Effector memory CD4-positive, alpha-beta T cell (primary cell): ENCODE results near the gene CCDC88C.
"Not testable (repeated sequence)": the region's sequence is repeated elsewhere in the genome, so short reads cannot be mapped to it uniquely, and the experiment has no call there.

Experiments used
- DNase-seq, 3 donors: peaks; one replicate each; pipeline ENCODE4 v3.0.0-alpha.2; 2020
- H3K27ac ChIP-seq: 2 replicates; pipeline ENCODE4 v1.7.0; 2013; ENCODE audit warnings: mild to moderate bottlenecking, low read length, moderate library complexity; ENCODE audit not compliant: insufficient read depth, poor library complexity, severe bottlenecking
- H3K27me3 ChIP-seq: replicated peaks from 2 replicates; pipeline ENCODE4 v1.7.0; 2013; ENCODE audit warnings: mild to moderate bottlenecking, low read length; ENCODE audit not compliant: insufficient read depth, control insufficient read depth, poor library complexity, severe bottlenecking
- H3K36me3 ChIP-seq: 2 replicates; pipeline ENCODE4 v1.7.0; 2013; ENCODE audit warnings: mild to moderate bottlenecking, low read length, moderate library complexity; ENCODE audit not compliant: control insufficient read depth, insufficient read depth
- H3K4me1 ChIP-seq: 2 replicates; pipeline ENCODE4 v1.7.0; 2013; ENCODE audit warnings: low read length, mild to moderate bottlenecking; ENCODE audit not compliant: control insufficient read depth, insufficient read depth, poor library complexity, severe bottlenecking
- H3K4me3 ChIP-seq: 2 replicates; pipeline ENCODE4 v1.7.0; 2013; ENCODE audit warnings: low read length, low read depth, mild to moderate bottlenecking; ENCODE audit not compliant: insufficient read depth, poor library complexity, severe bottlenecking
- H3K9me3 ChIP-seq: 2 replicates; pipeline ENCODE4 v1.7.0; 2013; ENCODE audit warnings: mild to moderate bottlenecking, low read length, moderate library complexity; ENCODE audit not compliant: control insufficient read depth

The CCDC88C gene

GRCh38 chr14:91439345-91439744, 21.7 kb upstream of the CCDC88C start:
- Histone ChIP-seq H3K27me3 (no peaks in the 10 kb centered on the region), H3K27ac (no peak overlapping the region), H3K4me3 (no peak overlapping the region), H3K9me3 (no peaks in the 10 kb centered on the region), H3K36me3 (no peaks in the 10 kb centered on the region), H3K4me1 (no peaks in the 10 kb centered on the region)
- DNase-seq = no peak

DNA sequence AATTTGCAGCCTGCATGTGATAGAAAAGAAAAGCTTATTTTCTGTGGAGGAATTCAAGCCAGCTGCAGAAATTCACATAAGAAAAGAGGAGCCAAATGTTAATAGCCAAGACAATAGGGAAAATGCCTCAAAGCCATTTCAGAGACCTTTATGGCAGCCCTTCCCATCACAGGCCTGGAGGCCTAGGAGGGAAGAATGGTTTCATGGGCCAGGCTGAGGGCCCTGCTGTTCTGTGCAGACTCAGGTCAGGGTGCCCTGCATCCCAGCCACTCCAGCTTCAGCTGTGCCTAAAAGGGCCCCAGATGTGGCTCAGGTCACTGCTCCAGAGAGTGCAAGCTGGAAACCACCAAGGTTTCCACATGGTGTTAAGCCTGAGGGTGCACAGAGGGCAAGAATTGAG, 21.2 kb upstream of the CCDC88C start:
- Histone ChIP-seq H3K9me3 (no peaks in the 10 kb centered on the region), H3K27me3 (no peaks in the 10 kb centered on the region), H3K36me3 (no peaks in the 10 kb centered on the region), H3K27ac (no peak overlapping the region), H3K4me3 (no peak overlapping the region), H3K4me1 (no peaks in the 10 kb centered on the region)
- no peak for DNase-seq

DNA sequence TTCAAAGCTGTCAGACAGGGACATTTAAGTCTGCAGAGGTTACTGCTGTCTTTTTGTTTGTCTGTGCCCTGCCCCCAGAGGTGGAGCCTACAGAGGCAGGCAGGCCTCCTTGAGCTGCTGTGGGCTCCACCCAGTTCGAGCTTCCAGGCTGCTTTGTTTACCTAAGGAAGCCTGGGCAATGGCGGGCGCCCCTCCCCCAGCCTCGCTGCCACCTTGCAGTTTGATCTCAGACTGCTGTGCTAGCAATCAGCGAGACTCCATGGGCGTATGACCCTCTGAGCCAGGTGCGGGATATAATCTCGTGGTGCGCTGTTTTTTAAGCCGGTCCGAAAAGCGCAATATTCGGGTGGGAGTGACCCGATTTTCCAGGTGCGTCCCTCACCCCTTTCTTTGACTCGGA, 18.6 kb upstream of the CCDC88C start:
- not testable (repeated sequence) for H3K4me1 ChIP-seq, H3K36me3 ChIP-seq, H3K4me3 ChIP-seq, H3K27me3 ChIP-seq, H3K27ac ChIP-seq, DNase-seq, H3K9me3 ChIP-seq

DNA sequence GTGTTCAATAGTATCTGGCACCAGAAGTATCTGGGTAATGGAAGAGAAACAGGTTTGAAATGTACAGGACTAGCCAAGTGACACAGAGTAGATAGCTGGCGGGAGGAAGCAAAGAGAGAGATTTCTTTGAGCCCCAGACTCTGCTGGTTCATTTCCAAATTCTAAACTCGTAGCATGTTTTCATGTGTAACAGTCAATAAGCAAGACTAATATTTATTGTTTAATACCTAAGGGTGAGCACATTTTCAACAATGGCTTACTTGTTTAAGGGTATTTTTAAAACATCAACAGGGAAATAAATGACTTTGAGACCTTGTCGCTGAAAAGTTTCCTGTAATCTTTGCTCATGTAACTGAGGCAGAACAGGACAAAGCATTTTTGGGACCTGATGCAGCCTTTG, 11.8 kb upstream of the CCDC88C start:
- no peaks in the 10 kb centered on the region for H3K36me3 ChIP-seq
- no peak for DNase-seq
- no peaks in the 10 kb centered on the region for H3K9me3 ChIP-seq
- H3K4me1 ChIP-seq = peaks cover 4% of the 10 kb centered on the region
- no peaks in the 10 kb centered on the region for H3K27me3 ChIP-seq
- no peak overlapping the region for H3K27ac ChIP-seq
- no peak overlapping the region for H3K4me3 ChIP-seq

DNA sequence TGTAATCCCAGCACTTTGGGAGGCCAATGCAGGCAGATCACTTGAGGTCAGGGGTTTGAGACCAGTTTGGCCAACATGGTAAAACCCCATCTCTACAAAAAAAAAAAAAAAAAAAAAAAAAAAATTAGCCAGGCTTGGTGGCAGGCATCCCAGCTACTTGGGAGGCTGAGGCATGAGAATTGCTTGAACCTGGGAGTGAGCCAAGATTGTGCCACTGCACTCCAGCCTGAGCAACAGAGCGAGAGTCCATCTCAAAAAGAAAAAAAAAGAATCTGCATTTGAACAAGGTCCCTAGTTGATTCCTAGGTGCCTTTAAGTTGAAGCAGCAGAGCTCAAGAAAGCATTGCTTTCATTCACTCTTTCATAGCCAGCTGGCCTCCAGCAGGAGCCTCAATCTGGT, 11.3 kb upstream of the CCDC88C start:
- H3K4me3 ChIP-seq, H3K27ac ChIP-seq, H3K27me3 ChIP-seq, DNase-seq, H3K4me1 ChIP-seq, H3K36me3 ChIP-seq, H3K9me3 ChIP-seq: not testable (repeated sequence)

DNA sequence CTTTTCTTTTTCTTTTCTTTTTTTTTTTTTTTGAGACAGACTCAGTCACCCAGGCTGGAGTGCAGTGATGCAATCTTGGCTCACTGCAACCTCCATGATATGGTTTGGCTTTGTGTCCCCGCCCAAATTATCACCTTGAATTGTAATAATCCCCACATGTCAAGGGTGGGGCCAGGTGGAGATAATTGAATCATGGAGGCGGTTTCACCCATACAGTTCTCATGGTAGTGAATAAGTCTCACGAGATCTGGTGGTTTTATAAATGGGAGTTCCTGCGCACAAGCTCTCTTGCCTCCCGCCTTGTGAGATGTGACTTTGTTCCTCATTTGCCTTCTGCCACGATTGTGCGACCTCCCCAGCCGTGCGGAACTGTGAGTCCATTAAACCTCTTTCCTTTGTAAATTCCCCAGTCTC, 7.9 kb upstream of the CCDC88C start:
- not testable (repeated sequence) for H3K27me3 ChIP-seq, H3K4me1 ChIP-seq, DNase-seq, H3K27ac ChIP-seq, H3K4me3 ChIP-seq, H3K36me3 ChIP-seq, H3K9me3 ChIP-seq

DNA sequence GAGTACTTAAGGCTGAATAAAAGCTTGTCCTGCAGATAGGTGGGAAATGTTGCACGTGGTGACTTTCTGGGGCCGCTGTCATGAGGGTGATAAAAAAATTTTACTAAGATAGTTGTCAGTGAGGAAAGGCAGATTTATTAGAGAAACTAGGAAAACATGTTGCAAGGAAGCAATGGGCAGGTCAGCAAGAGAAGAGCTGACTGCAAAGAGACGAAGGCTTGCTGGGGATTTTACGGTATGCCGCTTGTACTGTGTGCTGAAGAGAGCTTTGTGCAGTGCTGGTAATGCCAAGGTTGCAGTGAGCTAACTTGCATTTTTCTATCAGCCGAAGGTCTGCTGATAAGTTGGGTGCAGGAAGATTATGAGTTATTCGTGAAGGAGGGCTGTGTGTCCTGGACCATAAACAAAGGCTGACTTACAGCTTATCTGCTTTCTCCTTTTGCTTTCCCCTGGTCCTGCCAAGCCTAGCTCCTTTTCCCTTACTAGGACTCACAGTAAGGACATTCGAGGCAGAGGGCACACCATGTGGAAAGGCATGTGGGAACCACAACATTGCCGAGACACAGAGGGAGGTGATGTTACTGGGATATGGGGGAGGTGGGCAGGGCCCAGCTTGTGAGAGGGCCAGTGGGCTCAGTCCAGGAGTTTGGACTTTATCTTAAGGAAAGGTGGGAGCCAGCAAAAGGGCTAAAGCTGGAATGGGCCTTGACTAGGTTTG, 7.4 kb upstream of the CCDC88C start:
- Histone ChIP-seq H3K27ac (no peak overlapping the region), H3K4me1 (peaks cover 4% of the 10 kb centered on the region)
- no peak for DNase-seq

DNA sequence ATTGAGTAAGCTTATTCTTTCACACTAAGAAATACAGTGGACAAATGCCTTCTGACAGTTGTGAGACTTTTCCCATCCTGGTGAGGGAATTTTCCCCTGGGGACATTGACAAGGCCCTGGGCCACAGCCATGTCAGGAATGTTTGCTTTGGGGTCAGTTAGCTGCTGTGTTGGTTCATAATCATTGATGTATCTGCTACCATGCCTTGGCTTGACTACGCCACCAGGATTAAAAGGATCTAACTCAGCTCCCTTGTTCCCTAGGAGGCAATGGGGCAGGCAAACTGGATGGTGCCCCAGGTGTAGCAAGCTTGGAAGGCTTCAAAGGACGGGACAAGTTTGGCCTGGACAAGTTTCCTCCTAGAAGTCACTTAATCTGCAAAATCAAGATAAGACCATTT, 3.1 kb upstream of the CCDC88C start:
- Histone ChIP-seq H3K4me3 (no peak overlapping the region), H3K9me3 (no peaks in the 10 kb centered on the region), H3K27me3 (no peaks in the 10 kb centered on the region), H3K4me1 (peaks cover 18% of the 10 kb centered on the region), H3K36me3 (no peaks in the 10 kb centered on the region), H3K27ac (no peak overlapping the region)
- no peak for DNase-seq

More for the DNA sequence above, 7.4 kb upstream of the CCDC88C start:
- Histone ChIP-seq H3K27me3 (no peaks in the 10 kb centered on the region), H3K36me3 (no peaks in the 10 kb centered on the region), H3K4me3 (no peak overlapping the region), H3K9me3 (no peaks in the 10 kb centered on the region)

GRCh38 chr14:91419451-91419850, 1.8 kb upstream of the CCDC88C start:
- Histone ChIP-seq H3K27ac (peak overlapping the region; percentile 66), H3K27me3 (no peaks in the 10 kb centered on the region), H3K4me1 (peaks cover 25% of the 10 kb centered on the region), H3K36me3 (peaks cover 5% of the 10 kb centered on the region), H3K4me3 (no peak overlapping the region), H3K9me3 (no peaks in the 10 kb centered on the region)
- no peak for DNase-seq

GRCh38 chr14:91419044-91419397, 1.4 kb upstream of the CCDC88C start:
- Histone ChIP-seq H3K27me3 (no peaks in the 10 kb centered on the region), H3K27ac (peak overlapping the region; percentile 66), H3K36me3 (peaks cover 5% of the 10 kb centered on the region), H3K4me1 (peaks cover 29% of the 10 kb centered on the region), H3K9me3 (no peaks in the 10 kb centered on the region), H3K4me3 (no peak overlapping the region)
- DNase-seq = peak in 2 of 3 donors; percentile 47 to 49
